NCI-H2107 (cell line): ENCODE measurements around the gene TMEM141.
"Not testable (repeated sequence)": the region's sequence is repeated elsewhere in the genome, so short reads cannot be mapped to it uniquely, and the experiment has no call there.

Experiments used
- DNase-seq: peaks from one replicate; lab custom pipeline; 2025; lab: John Stamatoyannopoulos, UW

TMEM141 gene

DNA sequence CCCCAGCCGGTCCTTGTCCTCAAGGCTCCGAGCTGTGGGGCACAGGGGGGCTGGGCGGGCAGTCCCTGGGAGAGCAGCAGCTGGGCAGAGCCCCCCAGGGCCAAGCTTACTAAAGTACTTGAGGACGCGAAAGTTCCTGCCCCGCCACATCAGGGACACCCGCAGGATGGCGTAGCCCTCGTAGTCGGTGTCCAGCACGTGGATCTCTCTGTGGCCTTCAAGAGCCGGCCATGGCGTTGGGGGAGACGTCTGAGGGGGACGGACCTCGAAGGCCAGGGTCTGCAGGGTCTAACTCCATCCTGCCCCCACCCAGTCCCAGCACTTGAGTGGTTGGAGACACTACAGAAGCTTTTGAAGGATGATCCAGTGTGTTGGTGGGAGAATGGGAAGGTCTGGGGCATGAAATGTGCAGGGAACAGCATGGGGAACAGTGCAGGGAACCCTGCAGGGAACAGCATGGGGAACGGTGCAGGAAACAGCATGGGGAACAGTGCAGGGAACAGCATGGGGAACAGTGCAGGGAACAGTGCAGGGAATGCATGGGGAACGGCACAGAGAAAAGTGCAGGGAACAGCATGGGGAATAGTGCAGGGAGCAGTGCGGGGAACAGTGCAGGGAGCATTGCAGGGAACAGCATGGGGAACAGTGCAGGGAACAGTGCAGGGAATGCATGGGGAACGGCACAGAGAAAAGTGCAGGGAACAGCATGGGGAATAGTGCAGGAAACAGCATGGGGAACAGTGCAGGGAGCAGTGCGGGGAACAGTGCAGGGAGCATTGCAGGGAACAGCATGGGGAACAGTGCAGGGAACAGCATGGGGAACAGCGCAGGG, 35.6 kb upstream of the TMEM141 start:
- DNase-seq, result not testable (repeated sequence)

GRCh38 chr9:136756134-136756438, 35.1 kb upstream of the TMEM141 start:
- DNase-seq, result no peak

GRCh38 chr9:136756836-136757235, 34.3 kb upstream of the TMEM141 start:
- no peak for DNase-seq

DNA sequence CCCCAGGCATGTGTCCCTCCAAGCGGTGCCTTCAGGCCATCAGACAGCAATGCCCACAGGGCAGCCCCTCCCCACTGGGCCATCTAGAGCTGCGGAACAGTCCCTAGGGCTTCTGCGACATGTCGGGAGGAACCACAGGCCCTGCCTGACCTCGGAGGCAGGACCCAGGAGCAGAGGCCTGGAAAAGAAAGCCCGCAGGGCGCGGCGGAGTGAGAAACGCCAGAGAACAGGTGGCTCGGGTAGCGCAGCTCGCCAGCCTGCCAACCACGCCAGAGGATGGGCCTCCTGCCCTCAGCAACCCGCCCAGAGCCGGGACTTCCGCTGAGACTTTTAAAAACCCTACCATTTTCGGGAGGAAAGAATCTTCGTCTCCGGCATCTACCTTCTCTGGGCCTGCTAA, 33.8 kb upstream of the TMEM141 start:
- no peak for DNase-seq

- no peak for DNase-seq
Measured at GRCh38 chr9:136757751-136758140, 33.4 kb upstream of the TMEM141 start.

DNA sequence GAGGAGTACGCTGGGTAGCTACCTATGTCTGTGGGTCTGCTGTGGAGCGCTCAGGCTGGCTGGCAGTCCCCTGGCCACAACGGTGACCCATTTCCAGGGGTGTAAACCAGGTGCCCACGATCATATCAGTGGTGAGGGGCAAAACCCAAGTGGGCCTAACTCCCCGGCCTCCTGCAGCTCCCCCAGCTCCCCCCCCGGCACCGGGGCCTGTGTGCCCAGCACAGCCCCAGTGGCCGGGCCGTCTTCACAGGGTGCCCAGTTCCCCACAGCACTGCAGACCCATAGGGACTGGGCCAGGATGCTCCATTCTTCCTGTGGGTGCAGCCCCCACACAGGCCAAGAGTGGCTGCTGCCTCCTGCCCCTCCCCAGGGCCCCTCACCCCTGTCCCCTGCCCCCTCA, 32.1 kb upstream of the TMEM141 start:
- no peak for DNase-seq

DNA sequence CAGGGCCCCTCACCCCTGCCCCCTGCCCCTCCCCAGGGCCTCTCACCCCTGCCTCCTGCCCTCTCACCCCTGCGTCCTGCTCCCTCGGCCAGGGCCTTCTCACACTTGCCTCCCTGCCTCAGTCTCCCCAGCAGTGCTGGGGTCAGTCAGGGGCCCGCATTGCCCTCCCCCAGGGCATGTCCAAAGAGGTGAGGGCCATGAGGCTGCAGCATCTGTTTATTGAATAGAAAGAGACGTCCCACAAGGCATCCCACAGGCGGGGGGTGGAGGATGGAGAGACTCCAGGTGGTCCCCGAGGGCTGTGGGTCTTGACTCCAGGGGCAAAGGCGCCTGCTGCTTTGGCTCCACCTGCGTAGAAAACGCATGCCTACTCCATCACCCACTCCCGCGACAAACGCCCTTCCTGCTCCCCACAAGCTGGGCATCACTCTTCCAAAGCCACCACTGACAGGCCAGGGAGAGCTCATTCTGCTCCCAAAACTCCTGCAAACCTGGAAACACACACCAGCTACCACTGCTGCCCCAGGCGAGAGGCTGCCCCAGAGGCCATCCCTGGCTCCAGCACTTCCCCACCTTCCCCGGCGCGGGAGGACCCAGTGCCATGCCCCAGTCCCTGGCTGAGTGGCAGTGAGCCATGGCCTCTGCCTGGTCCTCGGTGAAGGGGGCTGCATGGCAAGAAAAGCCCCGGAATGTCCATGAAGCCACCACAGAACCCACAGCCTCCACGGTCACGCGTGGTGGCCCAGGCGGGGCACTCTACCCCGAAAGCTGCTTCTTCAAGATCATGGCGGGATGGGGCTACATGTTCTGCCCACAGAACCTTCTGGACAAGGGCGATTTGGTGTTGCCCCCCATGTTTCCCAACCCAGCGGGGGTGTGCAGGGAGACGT, 31.5 kb upstream of the TMEM141 start:
- no peak for DNase-seq

DNA sequence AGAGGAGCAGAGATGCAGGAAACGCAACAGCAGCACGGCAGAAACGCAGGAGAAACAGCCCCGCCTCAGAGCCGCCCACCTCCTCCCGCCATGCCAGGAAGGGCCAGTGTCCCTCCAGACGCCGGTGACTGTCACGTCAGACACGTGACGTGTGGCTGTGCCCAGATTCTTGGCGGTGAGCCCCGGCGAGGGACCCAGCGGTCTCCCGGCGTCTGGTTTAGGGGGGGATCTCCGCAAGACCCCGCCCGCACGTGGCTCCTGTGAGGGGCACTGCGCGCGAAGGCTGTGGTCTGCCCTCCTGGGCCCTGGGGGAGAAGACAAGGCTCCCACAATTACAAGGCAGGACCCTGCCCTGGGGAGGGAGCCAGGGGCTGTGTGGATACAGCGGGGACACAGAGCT, 30.7 kb upstream of the TMEM141 start:
- DNase-seq, result no peak

GRCh38 chr9:136760834-136761544, 30.2 kb upstream of the TMEM141 start:
- not testable (repeated sequence) for DNase-seq

DNA sequence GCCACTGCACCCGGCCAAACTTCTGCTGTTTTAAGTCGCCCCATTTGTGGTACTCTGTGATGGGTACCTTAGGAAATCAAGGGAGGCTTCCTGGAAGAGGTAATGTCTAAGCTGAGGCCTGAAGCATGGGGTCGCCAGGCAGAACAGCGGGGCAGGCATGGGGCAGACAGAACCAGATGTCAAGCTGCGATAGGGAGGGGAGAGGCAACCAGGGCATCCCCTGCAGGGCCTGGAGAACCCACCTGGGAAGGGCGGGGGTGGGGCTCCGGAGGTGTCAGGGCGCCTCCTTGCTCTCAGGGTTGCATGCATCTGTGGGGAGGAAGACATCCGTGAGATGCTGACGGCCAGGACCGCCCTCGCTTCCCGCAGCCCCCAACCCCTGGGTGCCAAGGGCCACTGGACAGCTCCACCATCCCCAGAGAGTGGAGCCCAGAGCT, 29.6 kb upstream of the TMEM141 start:
- no peak for DNase-seq

GRCh38 chr9:136762221-136762691, 28.9 kb upstream of the TMEM141 start:
- DNase-seq, result no peak

DNA sequence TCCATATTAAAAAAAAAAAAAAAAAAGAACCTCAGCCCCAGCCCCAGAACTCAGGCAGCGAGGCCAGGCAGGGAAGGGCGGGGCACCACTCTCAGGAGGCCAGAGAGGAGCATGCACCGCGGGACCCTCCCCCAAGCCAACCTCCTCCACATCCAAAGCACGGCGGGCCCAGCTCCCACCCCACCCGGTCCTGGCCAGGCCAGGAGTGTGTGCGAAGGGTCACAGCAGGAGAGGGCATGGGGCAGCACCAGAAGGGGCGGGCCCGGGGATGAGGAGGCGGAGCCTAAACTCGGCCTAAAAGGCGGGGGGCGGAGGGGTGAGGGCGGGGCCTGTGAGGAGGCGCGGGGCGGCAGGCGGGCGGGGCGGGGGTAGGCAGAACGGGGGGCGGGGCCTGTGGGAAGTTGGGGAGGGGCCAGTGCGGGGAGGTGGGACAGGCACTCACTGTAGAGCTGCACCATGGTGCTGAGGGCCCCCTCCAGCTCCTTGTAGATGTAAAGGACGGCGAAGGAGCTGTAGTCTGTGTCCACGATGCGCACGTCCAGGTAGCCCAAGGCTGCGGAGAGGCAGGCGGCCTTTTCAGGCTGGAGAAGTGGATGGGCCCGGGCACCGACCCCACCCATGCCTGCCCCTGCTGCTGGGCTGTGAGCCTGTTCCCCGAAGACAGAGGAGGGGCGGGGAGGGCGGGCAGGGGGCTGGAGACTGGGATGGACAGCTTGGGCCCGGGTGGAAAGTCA, 28.1 kb upstream of the TMEM141 start:
- DNase-seq, result no peak

DNA sequence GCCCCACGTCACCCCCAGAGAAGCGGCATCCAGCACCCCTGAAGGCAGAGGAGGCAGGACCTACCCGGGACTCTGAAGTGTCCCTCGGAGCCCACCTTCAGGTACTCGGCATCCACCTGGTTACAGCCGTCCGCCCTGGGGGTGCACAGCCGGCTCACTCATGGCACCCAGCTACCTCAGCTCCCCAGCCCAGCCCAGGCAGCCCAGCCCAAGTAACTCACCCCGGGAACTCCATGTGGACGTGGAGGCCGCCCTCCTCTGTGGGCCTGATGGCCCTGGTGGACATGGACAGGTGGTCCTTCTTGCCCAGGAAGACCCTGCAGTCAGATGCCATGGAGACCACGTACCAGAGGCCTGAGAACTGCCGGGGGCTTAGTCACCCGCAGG, 27.5 kb upstream of the TMEM141 start:
- no peak for DNase-seq

DNA sequence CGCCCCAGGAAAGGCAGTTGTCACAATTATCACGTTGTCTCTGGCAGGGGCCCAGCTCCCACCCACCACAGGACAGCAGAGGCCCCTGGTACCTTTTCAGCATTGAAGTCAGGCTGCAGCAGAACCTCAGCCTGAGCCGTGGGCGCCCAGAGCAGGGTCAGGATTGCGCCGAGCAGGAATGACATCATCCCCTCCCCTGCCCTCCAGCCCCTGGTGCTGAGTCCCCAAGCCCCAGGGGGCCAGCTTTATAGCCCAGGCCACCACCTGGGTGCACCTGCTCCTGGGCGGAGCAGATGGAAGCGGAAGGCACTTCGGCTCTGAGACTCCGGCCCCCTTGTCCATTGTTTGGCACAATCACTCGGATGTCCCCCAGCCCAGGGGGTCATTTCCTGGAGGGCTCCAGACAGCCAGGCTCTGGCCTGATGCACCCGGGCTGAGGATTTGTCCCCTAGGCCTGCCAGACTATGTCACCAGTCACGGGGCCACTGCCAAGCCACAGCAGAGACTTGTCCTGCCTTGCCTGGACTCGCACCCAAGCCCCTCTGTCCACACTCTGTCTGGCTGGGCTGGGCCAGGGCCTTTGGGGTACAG, 26.7 kb upstream of the TMEM141 start, which contains the start of gene LCN15:
Gene LCN15, minus strand, starts transcription at position 218 of the 591 bp plus-strand sequence. Its CDS starts 30 bp downstream, at position 188.
- peak; percentile 74 for DNase-seq

DNA sequence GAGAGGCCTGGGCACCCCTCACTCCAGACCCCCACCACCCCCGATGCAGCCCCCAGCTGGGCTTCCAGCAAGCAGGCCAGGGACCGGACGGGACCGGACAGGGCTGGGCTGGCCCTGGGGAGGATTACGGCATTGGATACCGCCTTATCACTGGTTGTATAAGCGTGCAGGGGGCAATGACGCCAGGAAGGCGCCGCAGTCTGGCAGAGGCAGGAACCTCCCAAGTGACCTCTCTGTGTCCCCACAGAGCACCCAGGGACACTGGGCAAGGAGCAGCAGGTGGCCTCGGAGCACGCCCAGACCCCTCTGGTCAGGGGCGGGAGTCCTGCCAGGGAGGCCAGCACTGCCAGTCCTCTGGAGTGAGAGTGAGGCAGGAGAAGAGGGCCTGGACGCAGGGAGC, 26.1 kb upstream of the TMEM141 start:
- DNase-seq, result no peak

GRCh38 chr9:136765745-136766409, 25.3 kb upstream of the TMEM141 start:
- DNase-seq, result not testable (repeated sequence)

DNA sequence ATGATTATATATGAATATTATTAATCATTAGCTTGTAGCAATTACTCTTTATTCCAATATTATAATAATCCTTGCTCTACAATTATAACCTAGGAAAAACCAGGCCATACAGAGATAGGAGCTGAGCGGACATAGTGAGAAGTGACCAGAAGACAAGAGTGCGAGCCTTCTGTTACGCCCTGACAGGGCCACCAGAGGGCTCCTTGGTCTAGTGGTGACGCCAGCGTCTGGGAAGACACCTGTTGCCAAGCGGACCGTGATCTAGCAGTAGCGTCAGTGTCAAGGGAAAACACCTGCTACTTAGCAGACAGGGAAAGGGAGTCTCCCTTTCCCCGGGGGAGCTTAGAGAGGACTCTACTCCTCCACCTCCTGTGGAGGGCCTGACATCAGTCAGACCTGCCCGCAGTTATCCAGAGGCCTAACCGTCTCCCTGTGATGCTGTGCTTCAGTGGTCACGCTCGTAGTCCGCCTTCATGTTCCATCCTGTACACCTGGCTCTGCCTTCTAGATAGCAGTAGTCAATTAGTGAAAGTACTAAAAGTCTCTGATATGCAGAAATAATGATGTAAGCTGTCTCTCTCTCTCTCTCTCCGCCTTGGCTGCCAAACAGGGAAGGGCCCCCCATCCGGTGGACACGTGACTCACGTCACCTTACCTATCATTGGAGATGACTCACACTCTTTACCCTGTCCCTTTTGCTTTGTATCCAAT, 24.6 kb upstream of the TMEM141 start:
- peak; percentile 30 for DNase-seq

DNA sequence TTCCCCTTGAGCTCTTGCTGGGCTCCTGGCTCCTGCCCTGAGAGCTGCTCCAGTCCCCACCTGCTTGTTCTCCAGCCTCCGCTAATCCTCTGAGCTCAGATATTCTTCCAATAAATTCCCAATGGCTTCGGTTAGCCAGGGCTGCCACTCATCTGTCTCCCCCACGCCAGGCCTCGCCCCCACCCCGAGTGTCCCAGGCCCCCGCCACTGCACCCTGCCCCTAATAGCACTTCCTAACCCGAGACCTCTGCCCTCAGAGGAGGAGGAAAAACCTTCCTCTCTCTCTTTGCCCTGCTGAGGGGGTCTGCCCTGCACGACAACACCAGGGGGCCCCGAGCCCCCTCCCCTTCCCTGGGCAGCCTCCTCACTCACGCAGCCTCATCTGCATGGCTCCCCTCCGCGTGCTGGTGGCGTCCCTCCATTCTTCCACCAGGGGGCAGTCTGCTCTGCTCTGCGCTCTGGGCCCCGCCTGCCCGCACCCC, 21.4 kb upstream of the TMEM141 start:
- DNase-seq, result no peak

GRCh38 chr9:136771907-136772415, 19.2 kb upstream of the TMEM141 start:
- DNase-seq, result no peak
